ENCODE measurements around the gene PTPN7.

The PTPN7 gene

GRCh38 chr1:202105571-202106339 lies 54.6 kb downstream of the PTPN7 start:
- DNase-seq = peak; percentile 42

- no peak for DNase-seq
These were observed 56.3 kb downstream of the PTPN7 start for GRCh38 chr1:202104073-202104472.

GRCh38 chr1:202101184-202101583 lies 59.2 kb downstream of the PTPN7 start:
- DNase-seq = no peak
